HepG2 (cell line): ENCODE results near the gene GREM2. TPM values are rescaled to one million over a fixed set of nuclear protein-coding genes. Genes with fewer than 3 reads are reported as not detected.

Experiments
- ATAC-seq: fragments of 200-7000 bp; cut with Tn5 transposase; 3 replicates; pipeline ENCODE4 v1.9.1; 2020; ENCODE audit warnings: mild to moderate bottlenecking, moderate library complexity
- BruUV-seq: library from RNA; stranded (reverse); fragments of 400-500 nt; replicated peaks from 2 replicates; lab custom pipeline; 2021; lab: Mats Ljungman, UMichigan
- CTCF ChIA-PET: fragments of 300-600 bp; formaldehyde crosslinking; extraction: SDS; loops from one replicate; lab custom pipeline; 2021; ENCODE audit warnings: low total read pairs, inconsistent platforms, low intra/inter-chr PET ratio; lab: Yijun Ruan, JAX
- POLR2A ChIA-PET: fragments of 350-600 bp; sonication (Branson Sonifier 250); formaldehyde crosslinking; loops from one replicate; lab custom pipeline; 2020; ENCODE audit warnings: antibody characterized with exemption, inconsistent platforms; lab: Yijun Ruan, JAX
- DNase-seq: peaks from one replicate; pipeline ENCODE4 v3.0.0-alpha.2; 2015; ENCODE audit warnings: low spot score
- FAIRE-seq: peaks from 3 replicates; lab custom pipeline; 2011; peaks lifted over from hg19 to GRCh38; lab: Jason Lieb, UNC
- H2AFZ ChIP-seq: one replicate; pipeline ENCODE4 v1.6.1; 2011; ENCODE audit warnings: low read length, inconsistent platforms
- H3K27ac ChIP-seq: fragments of 300-600 bp; 3 replicates; pipeline ENCODE4 v1.8.0; 2011; ENCODE audit warnings: mixed run types, mild to moderate bottlenecking, mixed read lengths, low read length, inconsistent platforms; ENCODE audit not compliant: insufficient read depth; ENCODE audit errors: extremely low read length
- H3K27me3 ChIP-seq, 2 experiments: fragments of 200-600 bp in 1 of 2; 2 replicates in 1 of 2; 3 replicates in 1 of 2; pipeline versions ENCODE4 v1.6.0 to v1.8.0; 2011; ENCODE audit warnings: low read length in 2 of 2, mild to moderate bottlenecking in 2 of 2, moderate library complexity in 2 of 2, inconsistent platforms in 1 of 2; ENCODE audit not compliant: insufficient read depth in 2 of 2, control insufficient read depth in 1 of 2
- H3K36me3 ChIP-seq, 2 experiments: fragments of 200-600 bp in 1 of 2; replicated peaks in 1 of 2; 2 replicates in 1 of 2; 3 replicates in 1 of 2; pipeline versions ENCODE4 v1.5.1 to v1.8.0; 2011; ENCODE audit warnings: low read length in 2 of 2, inconsistent platforms in 1 of 2; ENCODE audit not compliant: insufficient read depth in 2 of 2, control insufficient read depth in 1 of 2
- H3K4me1 ChIP-seq: 2 replicates; pipeline ENCODE4 v1.5.1; 2012; ENCODE audit warnings: low read length, inconsistent platforms; ENCODE audit not compliant: insufficient read depth
- H3K4me2 ChIP-seq: 2 replicates; pipeline ENCODE4 v1.6.0; 2011; ENCODE audit warnings: low read depth, low read length, inconsistent platforms
- H3K4me3 ChIP-seq, 3 experiments: fragments of 200-600 bp in 1 of 3; sonication (generic), shearing (Covaris generic) in 1 of 3; replicated peaks in 1 of 3; 2 replicates each; pipeline ENCODE4 v1.5.1; 2011 to 2016; ENCODE audit warnings: low read length in 3 of 3, inconsistent platforms in 2 of 3, low read depth in 2 of 3, mild to moderate bottlenecking in 2 of 3, control low read depth in 1 of 3, mixed read lengths in 1 of 3; ENCODE audit not compliant: insufficient read depth in 1 of 3
- H3K79me2 ChIP-seq: one replicate; pipeline ENCODE4 v1.6.1; 2011; ENCODE audit warnings: low read length, inconsistent platforms; ENCODE audit not compliant: insufficient read depth
- H3K9ac ChIP-seq: 2 replicates; pipeline ENCODE4 v1.6.0; 2011; ENCODE audit warnings: mild to moderate bottlenecking, low read depth, low read length, inconsistent platforms; ENCODE audit not compliant: insufficient read depth
- H3K9me3 ChIP-seq: 2 replicates; pipeline ENCODE4 v1.5.1; 2012; ENCODE audit warnings: mild to moderate bottlenecking, low read length
- H4K20me1 ChIP-seq: 2 replicates; pipeline ENCODE4 v1.6.0; 2011; ENCODE audit warnings: inconsistent platforms, mild to moderate bottlenecking, low read length, moderate library complexity; ENCODE audit not compliant: insufficient read depth
- CCAR2 ChIP-seq: fragments of 200-400 bp; formaldehyde crosslinking; optimal IDR thresholded peaks from 2 replicates; pipeline ENCODE3; 2018; ENCODE audit warnings: low read depth, mild to moderate bottlenecking, low read length, moderate library complexity
- EHMT2 ChIP-seq: fragments of 200-600 bp; sonication (generic); IDR thresholded peaks from 2 replicates; pipeline ENCODE4 v1.7.0; 2017; ENCODE audit warnings: antibody characterized with exemption, low read depth, low read length, borderline replicate concordance
- FOXK2 ChIP-seq: fragments of 450-650 bp; IDR thresholded peaks from 2 replicates; pipeline ENCODE4 v1.6.1; 2016
- ISL2 ChIP-seq: sonication (generic); formaldehyde crosslinking; IDR thresholded peaks from 2 replicates; pipeline ENCODE4 v1.5.0; 2020; ENCODE audit warnings: missing genetic modification reagents
- NONO ChIP-seq, 2 experiments: fragments of 450-650 bp in 1 of 2; sonication (generic) in 1 of 2; formaldehyde crosslinking in 1 of 2; IDR thresholded peaks in 1 of 2; conservative IDR thresholded peaks in 1 of 2; 2 replicates each; pipeline versions ENCODE4 v1.6.1 to v1.8.0; 2017 to 2022; ENCODE audit warnings: mild to moderate bottlenecking in 1 of 2, missing genetic modification reagents in 1 of 2, moderate library complexity in 1 of 2
- PAF1 ChIP-seq: IDR thresholded peaks from 2 replicates; pipeline ENCODE4 v1.6.1; 2016; ENCODE audit warnings: missing genetic modification reagents, missing compliant biosample characterization
- RBM22 ChIP-seq: fragments of 200-400 bp; formaldehyde crosslinking; optimal IDR thresholded peaks from 2 replicates; pipeline ENCODE3; 2017; ENCODE audit warnings: mild to moderate bottlenecking, low read length, moderate library complexity
- RXRA ChIP-seq: sonication (generic); formaldehyde crosslinking; IDR thresholded peaks from 2 replicates; pipeline ENCODE4 v1.5.1; 2020; ENCODE audit warnings: missing genetic modification reagents
- ZNF546 ChIP-seq: sonication (generic); formaldehyde crosslinking; conservative IDR thresholded peaks from 2 replicates; pipeline ENCODE4 v1.8.1; 2023; ENCODE audit warnings: mild to moderate bottlenecking, missing genetic modification reagents
- ZNF550 ChIP-seq: sonication (generic); formaldehyde crosslinking; IDR thresholded peaks from 2 replicates; pipeline ENCODE4 v1.4.0; 2020; ENCODE audit warnings: mild to moderate bottlenecking, missing genetic modification reagents, borderline replicate concordance
- WGBS: methylation state at CpG from one replicate; pipeline ENCODE4 v1.1.6; 2017; ENCODE audit warnings: low lambda C conversion rate; 5-methylcytosine and 5-hydroxymethylcytosine counted together
- in situ Hi-C: cut with HindIII; loops from 2 replicates; pipeline ENCODE4 v1.10.0; 2017; ENCODE audit warnings: low pct_unique_long_range_greater_than_20kb; ENCODE audit not compliant: extremely low pct_ligation_motif_present
- intact Hi-C: fragments of 100-400 bp; cut with micrococcal nuclease; formaldehyde crosslinking; loops from one replicate; pipeline ENCODE4 v1.10.0; 2022; ENCODE audit not compliant: unreplicated experiment
- polyA plus RNA-seq, 8 experiments: library from polyadenylated mRNA; depleted of rRNA in 3 of 8; stranded (reverse) in 7 of 8; unstranded in 1 of 8; fragments of >200 nt; fragmentation: Illumina TruSeq in 4 of 8; extraction: Trizol in 4 of 8; gene quantifications; 2 replicates each; pipeline versions ENCODE4 v1.2.1 to v1.2.3, GENCODE V29; 2011 to 2016; ENCODE audit warnings: low read depth in 4 of 8, missing spikeins in 1 of 8, mixed read lengths in 1 of 8; ENCODE audit not compliant: insufficient read depth in 1 of 8
- total RNA-seq, 5 experiments: library from RNA; depleted of rRNA; stranded (reverse); fragments of >200 nt; fragmentation: Illumina TruSeq; extraction: Trizol; gene quantifications; 2 replicates each; pipeline ENCODE4 v1.2.3, GENCODE V29; 2016; ENCODE audit warnings: low read depth in 1 of 5
- TF ChIP-seq, protein P1 (sequence below): sonication (generic); formaldehyde crosslinking; IDR thresholded peaks from 2 replicates; pipeline ENCODE4 v1.5.0; 2020; ENCODE audit warnings: missing genetic modification reagents
- TF ChIP-seq, protein P2 (sequence below): sonication (generic); formaldehyde crosslinking; conservative IDR thresholded peaks from 2 replicates; pipeline ENCODE4 v1.8.0; 2022; ENCODE audit warnings: mild to moderate bottlenecking, moderate library complexity, missing genetic modification reagents
- TF ChIP-seq, protein P3 (sequence below): sonication (generic); formaldehyde crosslinking; IDR thresholded peaks from 2 replicates; pipeline ENCODE4 v1.4.0; 2020; ENCODE audit warnings: low read depth, missing genetic modification reagents

The GREM2 gene
- total and polyA plus RNA-seq, 2 of the 13 experiments (the other 11 are each of a cell fraction or from before 2014, with no cell fraction given) = 0.07 TPM; not detected in 1

DNA sequence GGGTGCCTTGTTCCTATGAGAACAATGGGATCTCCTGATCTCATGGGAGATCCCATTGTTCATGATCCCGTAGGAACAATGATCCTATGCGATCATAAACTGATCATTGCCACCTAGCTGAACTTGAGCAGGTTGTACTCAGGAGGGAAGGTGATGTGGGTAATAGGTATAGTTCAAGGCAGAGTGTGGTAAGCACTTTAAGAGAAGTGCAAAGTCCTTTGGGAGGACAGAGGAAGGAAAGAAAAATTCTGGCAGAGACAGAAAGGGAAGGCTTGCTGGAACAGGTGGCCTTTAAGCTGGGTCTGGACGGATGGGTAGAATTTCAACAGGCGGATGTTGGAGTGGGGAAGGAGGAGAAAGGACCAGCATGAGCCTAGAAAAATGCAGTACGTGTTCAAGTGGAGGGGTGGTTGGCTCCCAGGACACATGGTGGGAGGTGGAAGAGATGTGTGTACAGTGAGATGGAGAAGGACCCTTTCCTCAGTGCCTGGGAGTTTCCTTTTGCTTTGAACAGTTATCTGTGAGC, 22.3 kb downstream of the GREM2 start:
- CTCF ChIA-PET = no interaction called here
- Histone ChIP-seq H3K27me3 (no peaks in the 10 kb centered on the region; a peak in 1 of 5 replicates), H3K9ac (no peak overlapping the region)
- no peak for TF ChIP-seq ZNF546 (CRISPR knock-in tag)
- TF ChIP-seq, protein P1, sequence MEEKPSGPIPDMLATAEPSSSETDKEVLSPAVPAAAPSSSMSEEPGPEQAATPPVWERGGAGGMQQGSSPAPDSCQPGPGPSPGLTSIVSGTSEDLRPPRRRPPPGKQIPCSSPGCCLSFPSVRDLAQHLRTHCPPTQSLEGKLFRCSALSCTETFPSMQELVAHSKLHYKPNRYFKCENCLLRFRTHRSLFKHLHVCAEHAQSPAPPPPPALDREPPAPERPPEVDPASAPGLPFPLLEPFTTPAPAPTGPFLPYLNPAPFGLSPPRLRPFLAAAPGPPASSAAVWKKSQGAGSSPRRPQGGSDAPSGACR (CRISPR knock-in tag) = no peak
- no peak for TF ChIP-seq PAF1 (CRISPR knock-in tag)
- no peak for TF ChIP-seq ZNF550 (CRISPR knock-in tag)
- TF ChIP-seq CCAR2 = no peak
- no peak for TF ChIP-seq RXRA (CRISPR knock-in tag)
- no peak for TF ChIP-seq FOXK2
- TF ChIP-seq ISL2 = no peak
- TF ChIP-seq, protein P2, sequence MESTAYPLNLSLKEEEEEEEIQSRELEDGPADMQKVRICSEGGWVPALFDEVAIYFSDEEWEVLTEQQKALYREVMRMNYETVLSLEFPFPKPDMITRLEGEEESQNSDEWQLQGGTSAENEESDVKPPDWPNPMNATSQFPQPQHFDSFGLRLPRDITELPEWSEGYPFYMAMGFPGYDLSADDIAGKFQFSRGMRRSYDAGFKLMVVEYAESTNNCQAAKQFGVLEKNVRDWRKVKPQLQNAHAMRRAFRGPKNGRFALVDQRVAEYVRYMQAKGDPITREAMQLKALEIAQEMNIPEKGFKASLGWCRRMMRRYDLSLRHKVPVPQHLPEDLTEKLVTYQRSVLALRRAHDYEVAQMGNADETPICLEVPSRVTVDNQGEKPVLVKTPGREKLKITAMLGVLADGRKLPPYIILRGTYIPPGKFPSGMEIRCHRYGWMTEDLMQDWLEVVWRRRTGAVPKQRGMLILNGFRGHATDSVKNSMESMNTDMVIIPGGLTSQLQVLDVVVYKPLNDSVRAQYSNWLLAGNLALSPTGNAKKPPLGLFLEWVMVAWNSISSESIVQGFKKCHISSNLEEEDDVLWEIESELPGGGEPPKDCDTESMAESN (CRISPR knock-in tag) = no peak
- TF ChIP-seq NONO (IDR thresholded peaks at IDR 0.05) = no peak
- TF ChIP-seq NONO (CRISPR knock-in tag; conservative IDR thresholded peaks at IDR 0.05) = no peak
- no peak for TF ChIP-seq EHMT2
- TF ChIP-seq, protein P3, sequence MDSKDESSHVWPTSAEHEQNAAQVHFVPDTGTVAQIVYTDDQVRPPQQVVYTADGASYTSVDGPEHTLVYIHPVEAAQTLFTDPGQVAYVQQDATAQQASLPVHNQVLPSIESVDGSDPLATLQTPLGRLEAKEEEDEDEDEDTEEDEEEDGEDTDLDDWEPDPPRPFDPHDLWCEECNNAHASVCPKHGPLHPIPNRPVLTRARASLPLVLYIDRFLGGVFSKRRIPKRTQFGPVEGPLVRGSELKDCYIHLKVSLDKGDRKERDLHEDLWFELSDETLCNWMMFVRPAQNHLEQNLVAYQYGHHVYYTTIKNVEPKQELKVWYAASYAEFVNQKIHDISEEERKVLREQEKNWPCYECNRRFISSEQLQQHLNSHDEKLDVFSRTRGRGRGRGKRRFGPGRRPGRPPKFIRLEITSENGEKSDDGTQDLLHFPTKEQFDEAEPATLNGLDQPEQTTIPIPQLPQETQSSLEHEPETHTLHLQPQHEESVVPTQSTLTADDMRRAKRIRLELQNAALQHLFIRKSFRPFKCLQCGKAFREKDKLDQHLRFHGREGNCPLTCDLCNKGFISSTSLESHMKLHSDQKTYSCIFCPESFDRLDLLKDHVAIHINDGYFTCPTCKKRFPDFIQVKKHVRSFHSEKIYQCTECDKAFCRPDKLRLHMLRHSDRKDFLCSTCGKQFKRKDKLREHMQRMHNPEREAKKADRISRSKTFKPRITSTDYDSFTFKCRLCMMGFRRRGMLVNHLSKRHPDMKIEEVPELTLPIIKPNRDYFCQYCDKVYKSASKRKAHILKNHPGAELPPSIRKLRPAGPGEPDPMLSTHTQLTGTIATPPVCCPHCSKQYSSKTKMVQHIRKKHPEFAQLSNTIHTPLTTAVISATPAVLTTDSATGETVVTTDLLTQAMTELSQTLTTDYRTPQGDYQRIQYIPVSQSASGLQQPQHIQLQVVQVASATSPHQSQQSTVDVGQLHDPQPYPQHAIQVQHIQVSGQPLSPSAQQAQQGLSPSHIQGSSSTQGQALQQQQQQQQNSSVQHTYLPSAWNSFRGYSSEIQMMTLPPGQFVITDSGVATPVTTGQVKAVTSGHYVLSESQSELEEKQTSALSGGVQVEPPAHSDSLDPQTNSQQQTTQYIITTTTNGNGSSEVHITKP (CRISPR knock-in tag) = no peak
- no peak for TF ChIP-seq RBM22
- TF ChIP-seq, all 625 proteins: peak for 0
- intact Hi-C loops (no loop called here), in situ Hi-C loops (no loop called here)
- POLR2A ChIA-PET = no interaction called here
- H3K27ac ChIP-seq = no peak overlapping the region
- no peaks in the 10 kb centered on the region for H3K9me3 ChIP-seq
- H3K36me3 ChIP-seq = no peaks in the 10 kb centered on the region
- no peak for ATAC-seq
- no peak overlapping the region for H2AFZ ChIP-seq
- peaks cover 16% of the 10 kb centered on the region; the same call in 1 of the 2 replicates for H3K4me1 ChIP-seq
- no peak overlapping the region for H3K4me2 ChIP-seq
- no peak for FAIRE-seq
- no peak overlapping the region for H3K4me3 ChIP-seq
- H3K79me2 ChIP-seq = no peaks in the 10 kb centered on the region
- H4K20me1 ChIP-seq = no peaks in the 10 kb centered on the region
- DNase-seq = no peak
- WGBS = 69% methylated on average over 5 of the region's 5 CpGs
- BruUV-seq = no TSS peak
